Dedifferentiated amniotic fluid mesenchymal stem cell (primary cell): ENCODE results near the gene FIGN.

Source experiments
- DNase-seq: peaks from one replicate; pipeline ENCODE4 v3.0.0-alpha.2; 2016; ENCODE audit errors: extremely low spot score

The FIGN gene

DNA sequence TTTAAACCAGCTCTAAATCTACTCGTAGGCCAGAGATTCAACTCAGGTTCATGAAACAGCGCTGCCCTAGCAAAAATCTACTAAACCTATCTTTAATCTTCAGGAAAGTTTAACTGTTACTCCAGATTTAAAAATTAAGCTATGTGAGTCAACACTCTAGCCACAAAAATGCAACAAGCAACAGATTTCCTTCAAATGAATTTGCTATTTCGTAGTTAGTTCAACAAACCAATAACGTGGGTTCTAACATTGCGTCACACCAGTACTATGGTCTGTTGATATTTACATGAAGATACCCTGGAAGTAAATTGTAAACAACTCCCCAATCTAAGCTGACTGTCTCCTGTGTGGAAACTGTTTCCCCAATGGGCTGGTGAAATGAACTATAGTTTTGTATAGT lies 71.2 kb downstream of the FIGN start:
- peak; percentile 54 for DNase-seq

GRCh38 chr2:163662141-163662780 lies 73.5 kb downstream of the FIGN start:
- DNase-seq: no peak

- no peak for DNase-seq
Measured at GRCh38 chr2:163659224-163659623, 76.6 kb downstream of the FIGN start.

DNA sequence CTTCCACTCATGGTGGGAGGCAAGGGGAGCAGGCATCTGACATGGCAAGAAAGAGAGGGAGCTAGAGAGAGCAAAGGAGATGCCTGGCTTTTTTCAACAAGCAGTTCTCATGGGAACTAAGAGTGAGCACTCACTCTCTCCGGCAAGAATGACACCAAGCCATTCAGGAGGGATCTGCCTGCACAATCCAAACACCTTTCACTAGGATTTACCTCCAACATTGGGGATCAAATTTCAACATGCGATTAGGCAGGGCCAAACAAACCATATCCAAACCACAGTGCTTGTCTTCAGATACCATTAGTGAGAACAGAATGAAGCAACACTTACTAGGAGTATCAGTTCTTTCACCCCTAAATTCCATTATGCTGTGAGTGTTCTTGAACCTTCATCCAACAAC lies 77.3 kb downstream of the FIGN start:
- no peak for DNase-seq

- no peak for DNase-seq
Measured at GRCh38 chr2:163657281-163657656, 78.5 kb downstream of the FIGN start.

- no peak for DNase-seq
Measured at GRCh38 chr2:163656622-163657280, 79.1 kb downstream of the FIGN start.

DNA sequence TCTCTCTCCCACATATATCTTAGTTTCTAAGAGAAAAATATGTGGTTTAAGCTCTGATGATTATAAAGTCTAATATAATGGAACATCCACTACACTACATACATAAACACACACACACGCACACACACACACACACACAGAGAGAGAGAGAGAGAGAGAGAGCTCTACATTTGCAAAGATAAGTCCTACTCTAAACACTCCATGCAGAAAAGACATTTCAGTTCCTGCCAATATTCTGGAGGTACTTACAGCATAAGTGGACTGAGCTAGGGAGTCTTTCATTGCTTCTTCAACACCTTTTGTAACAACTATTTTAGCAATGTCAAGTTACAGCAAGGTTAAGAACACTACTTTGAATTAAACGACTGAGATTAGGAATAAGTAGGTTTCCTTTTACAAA lies 80.1 kb downstream of the FIGN start:
- no peak for DNase-seq

DNA sequence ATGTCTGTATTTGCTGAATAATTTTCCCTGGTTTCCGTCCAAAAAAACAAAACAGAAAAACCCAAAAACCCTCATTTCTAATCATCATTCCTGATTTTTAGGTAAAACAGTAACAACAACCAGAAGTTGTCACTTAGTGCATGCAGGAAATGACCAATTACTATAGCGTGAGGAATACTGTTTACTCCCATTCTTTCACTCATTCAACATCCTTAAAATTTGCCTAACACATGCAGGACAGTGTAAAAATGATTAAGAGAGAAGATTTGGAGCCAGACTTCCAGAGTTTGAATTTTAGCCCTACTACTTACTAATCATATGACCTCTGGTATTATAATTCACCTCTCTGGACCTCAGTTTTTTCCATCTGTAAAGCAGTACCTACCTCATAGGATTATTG lies 83.1 kb downstream of the FIGN start:
- DNase-seq: no peak

- DNase-seq: no peak
Measured at GRCh38 chr2:163649080-163649479, 86.7 kb downstream of the FIGN start.

- no peak for DNase-seq
Measured at GRCh38 chr2:163647300-163647699, 88.5 kb downstream of the FIGN start.

DNA sequence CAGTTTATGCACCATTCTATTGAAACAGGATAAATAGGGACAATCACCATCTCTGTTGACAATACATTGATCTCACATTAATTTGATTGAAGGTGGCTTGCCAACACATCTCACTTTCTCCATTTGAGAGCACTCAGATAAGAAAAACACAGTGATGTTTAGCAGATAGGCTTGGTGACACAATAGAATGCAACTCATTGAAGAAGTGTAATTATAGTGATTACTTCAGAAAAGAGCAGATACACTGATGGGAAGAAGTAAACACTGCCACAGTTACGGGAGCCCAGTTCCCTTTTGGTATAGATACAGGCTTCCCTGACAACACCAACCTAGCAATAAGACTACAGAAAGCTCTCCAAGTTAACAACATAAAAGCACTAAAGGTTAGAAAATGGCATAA lies 89.1 kb downstream of the FIGN start:
- DNase-seq: no peak

- no peak for DNase-seq
Measured at GRCh38 chr2:163644238-163644637, 91.6 kb downstream of the FIGN start.

DNA sequence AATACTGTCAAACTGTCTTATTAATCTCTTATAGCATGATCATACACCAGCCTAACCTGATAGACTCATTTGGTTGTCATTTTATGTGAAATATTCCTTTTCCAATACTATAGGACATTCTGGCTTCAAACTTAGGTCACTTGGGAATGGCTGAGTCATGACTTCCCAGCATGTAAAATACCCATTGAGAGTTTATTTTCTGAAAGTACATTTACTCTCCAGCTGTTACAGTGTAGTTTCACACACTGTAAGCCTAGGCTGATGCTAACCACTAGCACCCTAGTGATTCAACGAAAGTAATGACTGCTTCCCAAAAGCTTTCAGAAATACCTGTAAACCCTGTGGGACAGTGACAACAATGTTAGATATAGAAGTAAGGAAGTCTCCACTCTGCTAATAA lies 93.8 kb downstream of the FIGN start:
- DNase-seq: no peak

DNA sequence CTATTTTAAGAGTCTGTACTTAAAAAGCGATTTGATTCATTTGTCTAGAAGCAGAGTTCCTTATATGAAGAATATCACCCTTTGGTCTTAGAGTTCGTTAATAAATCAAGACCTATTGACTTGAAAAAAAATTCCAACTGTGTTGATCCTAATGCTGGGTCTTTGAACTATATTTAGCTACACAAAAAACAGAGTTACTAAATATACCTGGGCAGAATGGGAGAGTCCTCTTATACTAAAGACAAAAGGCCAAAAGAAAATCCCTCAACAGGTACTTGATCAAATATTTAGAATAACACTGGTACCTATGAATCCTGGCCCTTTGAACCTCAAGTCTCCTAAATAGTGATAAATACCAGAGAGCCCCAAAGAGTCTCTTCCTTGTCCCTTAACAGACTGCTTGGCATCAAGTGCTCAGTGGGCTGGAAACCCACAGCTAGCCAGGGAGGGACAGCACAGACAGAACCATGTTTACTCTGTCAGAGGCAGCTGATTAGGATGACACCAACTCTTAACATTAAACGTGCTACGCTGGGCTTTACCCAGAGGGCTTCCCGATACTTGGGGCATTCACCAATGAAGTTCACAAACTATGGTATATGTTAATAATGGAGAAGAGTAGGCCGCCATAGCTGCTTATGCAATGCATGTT lies 95.1 kb downstream of the FIGN start:
- no peak for DNase-seq

GRCh38 chr2:163637871-163638270 lies 97.9 kb downstream of the FIGN start:
- DNase-seq: no peak

- no peak for DNase-seq
Measured at GRCh38 chr2:163633291-163633690, 102.5 kb downstream of the FIGN start.

GRCh38 chr2:163630836-163631235 lies 105.0 kb downstream of the FIGN start:
- DNase-seq: no peak

GRCh38 chr2:163626639-163627109 lies 109.1 kb downstream of the FIGN start:
- no peak for DNase-seq

GRCh38 chr2:163626208-163626607 lies 109.6 kb downstream of the FIGN start:
- no peak for DNase-seq

GRCh38 chr2:163625632-163626031 lies 110.2 kb downstream of the FIGN start:
- DNase-seq: no peak

DNA sequence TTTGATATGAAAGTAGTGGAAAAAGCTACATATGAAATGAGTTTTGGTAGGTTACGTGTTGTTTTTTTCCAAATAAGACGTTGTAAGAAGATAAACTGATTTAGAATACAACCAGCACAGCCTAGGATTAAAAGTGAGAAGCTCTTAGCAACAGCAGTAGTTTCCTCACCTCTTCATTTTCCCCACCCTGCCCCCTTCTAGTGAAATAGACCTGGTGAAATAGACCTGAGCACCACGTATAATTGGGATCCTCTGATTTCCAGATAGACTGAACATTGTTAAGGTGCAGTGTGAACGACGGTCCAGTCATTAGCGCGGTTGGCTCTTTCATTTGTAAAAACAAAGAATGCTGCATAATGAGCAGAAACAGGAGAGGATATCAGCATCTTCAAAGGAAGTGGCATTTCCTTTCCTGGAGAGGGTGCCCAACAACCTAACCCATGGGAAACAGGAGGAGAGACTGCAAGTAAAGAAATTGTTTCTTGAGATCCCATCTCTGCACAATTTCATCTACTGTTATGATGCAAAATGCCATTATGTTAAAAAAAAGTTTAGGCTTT lies 114.3 kb downstream of the FIGN start:
- DNase-seq: no peak

GRCh38 chr2:163617517-163617916 lies 118.3 kb downstream of the FIGN start:
- no peak for DNase-seq

DNA sequence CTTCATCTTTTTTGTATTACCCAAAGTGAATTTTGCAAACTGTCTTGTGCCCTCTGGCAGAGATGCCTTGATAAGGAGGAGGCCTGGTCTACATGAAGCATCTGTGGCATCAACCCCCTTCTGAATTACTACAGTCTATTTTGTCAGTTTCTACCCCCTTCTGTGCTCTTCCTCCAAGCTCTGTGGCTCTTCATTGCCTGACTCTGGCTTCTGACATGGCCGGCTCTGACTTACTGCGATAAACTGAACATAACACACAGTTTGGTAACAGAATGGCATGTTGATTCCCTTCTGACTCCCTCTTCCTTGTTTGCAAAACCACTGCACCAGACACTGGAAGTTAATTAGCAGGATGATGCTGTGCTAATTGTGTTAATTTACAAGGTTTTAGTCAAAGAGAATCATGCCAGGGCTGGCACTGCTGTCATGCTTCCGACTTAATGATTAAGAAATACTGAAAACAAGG lies 122.5 kb downstream of the FIGN start:
- DNase-seq: no peak
